Stomach (tissue), 4 donors: Measurements from ENCODE around the gene DHX36.

Source experiments
- POLR2A ChIP-seq, 4 donors: fragments of 450-650 bp; IDR thresholded peaks; one replicate each; pipeline ENCODE4 v1.6.1; 2016; ENCODE audit warnings: antibody characterized with exemption in 4 of 4, control low read depth in 2 of 4, mild to moderate bottlenecking in 1 of 4, moderate library complexity in 1 of 4
- POLR2AphosphoS5 ChIP-seq, 3 donors: sonication (generic); formaldehyde crosslinking; IDR thresholded peaks; one replicate each; pipeline ENCODE4 v1.6.1; 2016; ENCODE audit warnings: antibody characterized with exemption in 3 of 3
- TF ChIP-seq, protein P1 (sequence below), 7 experiments: fragments of 450-650 bp in 4 of 7; fragments of 200-600 bp in 3 of 7; sonication (generic) in 3 of 7; IDR thresholded peaks; one replicate each; pipeline ENCODE4 v1.5.1; 2016 to 2019; ENCODE audit warnings: antibody characterized with exemption in 7 of 7, control low read depth in 2 of 7, mild to moderate bottlenecking in 1 of 7

DNA sequence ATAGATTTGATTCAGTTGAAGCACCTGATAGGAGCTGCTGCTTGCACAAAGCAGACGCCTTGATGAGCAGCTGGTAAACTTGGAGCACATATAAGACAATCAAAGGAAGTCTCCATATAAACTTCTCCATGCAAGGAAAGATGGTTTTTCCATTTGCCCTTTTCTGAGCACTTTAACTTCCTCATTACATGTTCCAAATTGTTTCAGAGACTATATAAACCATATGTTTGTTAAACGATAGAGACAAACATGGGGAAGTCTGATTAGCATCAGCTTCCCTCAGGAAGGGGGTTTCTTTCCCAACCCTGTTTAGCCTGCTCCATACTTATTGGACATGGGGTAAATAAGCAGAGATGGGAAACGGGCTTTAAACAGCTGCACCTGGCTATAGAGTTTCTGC is 88.0 kb downstream of the DHX36 start:
- TF ChIP-seq POLR2AphosphoS5 (IDR thresholded peaks at IDR 0.05) = no peak
- TF ChIP-seq, protein P1, sequence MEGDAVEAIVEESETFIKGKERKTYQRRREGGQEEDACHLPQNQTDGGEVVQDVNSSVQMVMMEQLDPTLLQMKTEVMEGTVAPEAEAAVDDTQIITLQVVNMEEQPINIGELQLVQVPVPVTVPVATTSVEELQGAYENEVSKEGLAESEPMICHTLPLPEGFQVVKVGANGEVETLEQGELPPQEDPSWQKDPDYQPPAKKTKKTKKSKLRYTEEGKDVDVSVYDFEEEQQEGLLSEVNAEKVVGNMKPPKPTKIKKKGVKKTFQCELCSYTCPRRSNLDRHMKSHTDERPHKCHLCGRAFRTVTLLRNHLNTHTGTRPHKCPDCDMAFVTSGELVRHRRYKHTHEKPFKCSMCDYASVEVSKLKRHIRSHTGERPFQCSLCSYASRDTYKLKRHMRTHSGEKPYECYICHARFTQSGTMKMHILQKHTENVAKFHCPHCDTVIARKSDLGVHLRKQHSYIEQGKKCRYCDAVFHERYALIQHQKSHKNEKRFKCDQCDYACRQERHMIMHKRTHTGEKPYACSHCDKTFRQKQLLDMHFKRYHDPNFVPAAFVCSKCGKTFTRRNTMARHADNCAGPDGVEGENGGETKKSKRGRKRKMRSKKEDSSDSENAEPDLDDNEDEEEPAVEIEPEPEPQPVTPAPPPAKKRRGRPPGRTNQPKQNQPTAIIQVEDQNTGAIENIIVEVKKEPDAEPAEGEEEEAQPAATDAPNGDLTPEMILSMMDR (IDR thresholded peaks at IDR 0.05) = no peak
- TF ChIP-seq POLR2A (IDR thresholded peaks at IDR 0.05) = no peak
